Stimulated activated naive CD8-positive, alpha-beta T cell treated with anti-CD3 and anti-CD28 coated beads, Interleukin-15, amount 100 ng/mL, for 72 hours (primary cell): Measurements from ENCODE around the gene ANXA9.

ENCODE experiments used
- ATAC-seq: fragments of 150-1000 bp; cut with Tn5 transposase; 2 replicates; pipeline ENCODE4 v1.10.0; 2021; ENCODE audit warnings: mild to moderate bottlenecking, moderate library complexity
- DNase-seq, 2 donors: peaks; one replicate each; pipeline ENCODE4 v3.0.0; 2021 to 2022
- H3K27ac Mint-ChIP-seq, 2 donors: one replicate each; pipeline ENCODE4 v1.8.0; 2022; ENCODE audit warnings: mild to moderate bottlenecking in 2 of 2, mixed read lengths in 2 of 2, moderate library complexity in 2 of 2
- H3K27me3 Mint-ChIP-seq: one replicate; pipeline ENCODE4 v1.8.0; 2022; ENCODE audit warnings: mixed read lengths
- H3K4me1 Mint-ChIP-seq: one replicate; pipeline ENCODE4 v1.8.0; 2022; ENCODE audit warnings: mild to moderate bottlenecking, mixed read lengths
- H3K4me3 Mint-ChIP-seq, 2 donors: one replicate each; pipeline ENCODE4 v1.8.0; 2022; ENCODE audit warnings: mild to moderate bottlenecking in 2 of 2, mixed read lengths in 2 of 2, moderate library complexity in 1 of 2
- H3K9me3 Mint-ChIP-seq, 2 donors: one replicate each; pipeline ENCODE4 v1.8.0; 2022; ENCODE audit warnings: mixed read lengths in 2 of 2

Gene ANXA9

GRCh38 chr1:151008244-151009205 is 26.4 kb downstream of the ANXA9 start, which contains the start of gene PRUNE1:
Gene PRUNE1 (plus strand): TSS chr1:151008449. CDS start chr1:151008633, 184 bp downstream.
- ATAC-seq (peak; percentile 89), DNase-seq (peak; percentile 92 to 95)
- peak within 1 kb of the TSS; percentile 98 to 100 for H3K4me3 Mint-ChIP-seq
- H3K9me3 Mint-ChIP-seq = no peaks in the 10 kb centered on the region
- peaks cover 92% of the 10 kb centered on the region for H3K4me1 Mint-ChIP-seq
- H3K27me3 Mint-ChIP-seq = no peaks in the 10 kb centered on the region
- H3K27ac Mint-ChIP-seq = peak within 1 kb of the TSS; percentile 98 to 99

- Mint-ChIP-seq H3K4me1 (peaks cover 88% of the 10 kb centered on the region), H3K27me3 (no peaks in the 10 kb centered on the region), H3K4me3 (peak overlapping the region; percentile 98 to 100), H3K27ac (peak overlapping the region; percentile 98 to 99), H3K9me3 (no peaks in the 10 kb centered on the region)
- ATAC-seq = no peak
- no peak for DNase-seq
Measured at GRCh38 chr1:151009206-151009587, 27.1 kb downstream of the ANXA9 start.

GRCh38 chr1:151009674-151010345 is 27.7 kb downstream of the ANXA9 start:
- Mint-ChIP-seq H3K9me3 (no peaks in the 10 kb centered on the region), H3K4me1 (peaks cover 81% of the 10 kb centered on the region), H3K4me3 (peak overlapping the region; percentile 98 to 100), H3K27ac (no peak overlapping the region), H3K27me3 (no peaks in the 10 kb centered on the region)
- no peak for ATAC-seq
- DNase-seq = no peak

GRCh38 chr1:151010346-151010726 is 28.2 kb downstream of the ANXA9 start:
- no peaks in the 10 kb centered on the region for H3K9me3 Mint-ChIP-seq
- no peak for DNase-seq
- peak overlapping the region; percentile 31 to 100 for H3K4me3 Mint-ChIP-seq
- H3K4me1 Mint-ChIP-seq = peaks cover 76% of the 10 kb centered on the region
- ATAC-seq = no peak
- H3K27ac Mint-ChIP-seq = no peak overlapping the region
- no peaks in the 10 kb centered on the region for H3K27me3 Mint-ChIP-seq

- H3K27ac Mint-ChIP-seq = peak overlapping the region in 1 of 2 donors; percentile 75
- no peak for ATAC-seq
- H3K27me3 Mint-ChIP-seq = no peaks in the 10 kb centered on the region
- H3K4me1 Mint-ChIP-seq = peaks cover 68% of the 10 kb centered on the region
- no peaks in the 10 kb centered on the region for H3K9me3 Mint-ChIP-seq
- DNase-seq = no peak
- peak overlapping the region; percentile 45 to 46 for H3K4me3 Mint-ChIP-seq
Measured at GRCh38 chr1:151011154-151011850, 29.2 kb downstream of the ANXA9 start.

- H3K27ac Mint-ChIP-seq = no peak overlapping the region
- peaks cover 52% of the 10 kb centered on the region for H3K4me1 Mint-ChIP-seq
- ATAC-seq = no peak
- DNase-seq = no peak
- no peak overlapping the region for H3K4me3 Mint-ChIP-seq
- no peaks in the 10 kb centered on the region for H3K27me3 Mint-ChIP-seq
- no peaks in the 10 kb centered on the region for H3K9me3 Mint-ChIP-seq
Measured at GRCh38 chr1:151012684-151013471, 30.8 kb downstream of the ANXA9 start.

- H3K9me3 Mint-ChIP-seq = no peaks in the 10 kb centered on the region
- no peaks in the 10 kb centered on the region for H3K27me3 Mint-ChIP-seq
- ATAC-seq = no peak
- no peak for DNase-seq
- H3K4me1 Mint-ChIP-seq = peaks cover 48% of the 10 kb centered on the region
- H3K27ac Mint-ChIP-seq = peak overlapping the region; percentile 5 to 42
- no peak overlapping the region for H3K4me3 Mint-ChIP-seq
Measured at GRCh38 chr1:151013518-151013917, 31.4 kb downstream of the ANXA9 start.

- peak; percentile 100 for ATAC-seq
- Mint-ChIP-seq H3K4me3 (peak overlapping the region; percentile 50 to 61), H3K27ac (peak overlapping the region in 1 of 2 donors; percentile 27), H3K9me3 (no peaks in the 10 kb centered on the region), H3K4me1 (peaks cover 14% of the 10 kb centered on the region), H3K27me3 (no peaks in the 10 kb centered on the region)
- DNase-seq = peak; percentile 78 to 80
Measured at GRCh38 chr1:151024540-151025146, 42.6 kb downstream of the ANXA9 start.

- ATAC-seq (no peak), DNase-seq (no peak)
- Mint-ChIP-seq H3K9me3 (no peaks in the 10 kb centered on the region), H3K27me3 (no peaks in the 10 kb centered on the region), H3K4me1 (peaks cover 14% of the 10 kb centered on the region), H3K4me3 (no peak overlapping the region), H3K27ac (no peak overlapping the region)
Measured at GRCh38 chr1:151026460-151026859, 44.4 kb downstream of the ANXA9 start.

GRCh38 chr1:151032164-151032563 is 50.1 kb downstream of the ANXA9 start:
- no peak for ATAC-seq
- no peaks in the 10 kb centered on the region for H3K9me3 Mint-ChIP-seq

GRCh38 chr1:151035167-151035566 is 53.1 kb downstream of the ANXA9 start:
- Mint-ChIP-seq H3K9me3 (no peaks in the 10 kb centered on the region), H3K4me1 (no peaks in the 10 kb centered on the region), H3K4me3 (no peak overlapping the region), H3K27me3 (no peaks in the 10 kb centered on the region), H3K27ac (peak overlapping the region in 1 of 2 donors; percentile 94)
- DNase-seq (no peak), ATAC-seq (no peak)

More at GRCh38 chr1:151032164-151032563, 50.1 kb downstream of the ANXA9 start:
- no peak overlapping the region for H3K27ac Mint-ChIP-seq
- DNase-seq = no peak
- H3K27me3 Mint-ChIP-seq = no peaks in the 10 kb centered on the region
- no peak overlapping the region for H3K4me3 Mint-ChIP-seq
- no peaks in the 10 kb centered on the region for H3K4me1 Mint-ChIP-seq

GRCh38 chr1:151036356-151036755 is 54.3 kb downstream of the ANXA9 start, which contains the start of gene BNIPL:
Gene BNIPL (plus strand): TSS chr1:151036586. CDS start chr1:151036726, 140 bp downstream.
- no peaks in the 10 kb centered on the region for H3K27me3 Mint-ChIP-seq
- no peak for DNase-seq
- ATAC-seq = no peak
- no peaks in the 10 kb centered on the region for H3K9me3 Mint-ChIP-seq
- no peak within 1 kb of the TSS for H3K4me3 Mint-ChIP-seq
- H3K27ac Mint-ChIP-seq = peak within 1 kb of the TSS; percentile 3 to 64
- H3K4me1 Mint-ChIP-seq = no peaks in the 10 kb centered on the region

GRCh38 chr1:151037032-151037431 is 54.9 kb downstream of the ANXA9 start:
- DNase-seq (no peak), ATAC-seq (no peak)
- Mint-ChIP-seq H3K9me3 (no peaks in the 10 kb centered on the region), H3K27ac (no peak overlapping the region), H3K27me3 (no peaks in the 10 kb centered on the region), H3K4me1 (no peaks in the 10 kb centered on the region), H3K4me3 (no peak overlapping the region)

GRCh38 chr1:151039521-151039920 is 57.4 kb downstream of the ANXA9 start:
- Mint-ChIP-seq H3K4me3 (no peak overlapping the region), H3K4me1 (peaks cover 15% of the 10 kb centered on the region), H3K9me3 (no peaks in the 10 kb centered on the region), H3K27ac (no peak overlapping the region), H3K27me3 (no peaks in the 10 kb centered on the region)
- ATAC-seq = no peak
- DNase-seq = no peak
